Fibroblast of skin of right quadriceps (primary cell): ENCODE measurements around the gene FPGS.
A peak's percentile ranks its signal among the peaks of the same experiment; 100 is the strongest.

Experiments
- DNase-seq: peaks from one replicate; pipeline ENCODE4 v3.0.0-alpha.2; 2013

FPGS gene

GRCh38 chr9:127790094-127790855 lies 12.4 kb upstream of the FPGS start:
- no peak for DNase-seq

GRCh38 chr9:127791085-127791484 lies 11.6 kb upstream of the FPGS start:
- DNase-seq, result no peak

GRCh38 chr9:127792417-127793031 lies 10.2 kb upstream of the FPGS start:
- DNase-seq, result no peak

- DNase-seq, result no peak
Observed at GRCh38 chr9:127793093-127793708, 9.5 kb upstream of the FPGS start.

- no peak for DNase-seq
Observed at GRCh38 chr9:127794001-127794791, 8.5 kb upstream of the FPGS start.

DNA sequence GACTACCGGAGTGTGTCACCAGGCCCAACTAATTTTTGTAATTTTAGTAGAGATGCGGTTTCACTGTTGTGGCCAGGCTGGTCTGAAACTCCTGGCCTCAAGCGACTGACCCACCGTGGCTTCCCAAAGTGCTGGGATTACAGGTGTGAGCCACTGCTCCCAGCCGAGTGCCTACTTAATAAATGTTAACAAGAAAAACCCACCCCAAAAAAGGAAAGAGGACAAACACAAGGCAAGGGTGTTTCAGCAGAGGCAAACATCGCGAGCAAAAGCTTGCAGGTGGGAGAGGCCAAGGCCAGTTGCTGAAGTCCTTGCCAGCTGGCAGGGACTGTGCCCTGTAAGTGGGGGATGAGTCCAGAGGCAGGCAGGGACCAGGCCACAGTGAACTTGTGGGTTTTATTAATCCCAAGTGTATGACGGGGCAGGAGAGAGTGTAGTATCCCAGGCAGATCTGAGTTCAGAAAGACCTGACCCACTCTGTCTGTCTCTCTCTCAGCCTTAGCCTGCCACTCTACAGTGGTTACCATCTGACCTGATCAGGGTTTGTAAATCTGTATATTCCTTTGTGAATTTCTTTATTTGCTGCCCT lies 6.4 kb upstream of the FPGS start:
- no peak for DNase-seq

GRCh38 chr9:127796852-127797370 lies 5.8 kb upstream of the FPGS start:
- DNase-seq, result no peak

GRCh38 chr9:127801955-127802575 lies 617 bp upstream of the FPGS start:
- DNase-seq, result peak; percentile 31

DNA sequence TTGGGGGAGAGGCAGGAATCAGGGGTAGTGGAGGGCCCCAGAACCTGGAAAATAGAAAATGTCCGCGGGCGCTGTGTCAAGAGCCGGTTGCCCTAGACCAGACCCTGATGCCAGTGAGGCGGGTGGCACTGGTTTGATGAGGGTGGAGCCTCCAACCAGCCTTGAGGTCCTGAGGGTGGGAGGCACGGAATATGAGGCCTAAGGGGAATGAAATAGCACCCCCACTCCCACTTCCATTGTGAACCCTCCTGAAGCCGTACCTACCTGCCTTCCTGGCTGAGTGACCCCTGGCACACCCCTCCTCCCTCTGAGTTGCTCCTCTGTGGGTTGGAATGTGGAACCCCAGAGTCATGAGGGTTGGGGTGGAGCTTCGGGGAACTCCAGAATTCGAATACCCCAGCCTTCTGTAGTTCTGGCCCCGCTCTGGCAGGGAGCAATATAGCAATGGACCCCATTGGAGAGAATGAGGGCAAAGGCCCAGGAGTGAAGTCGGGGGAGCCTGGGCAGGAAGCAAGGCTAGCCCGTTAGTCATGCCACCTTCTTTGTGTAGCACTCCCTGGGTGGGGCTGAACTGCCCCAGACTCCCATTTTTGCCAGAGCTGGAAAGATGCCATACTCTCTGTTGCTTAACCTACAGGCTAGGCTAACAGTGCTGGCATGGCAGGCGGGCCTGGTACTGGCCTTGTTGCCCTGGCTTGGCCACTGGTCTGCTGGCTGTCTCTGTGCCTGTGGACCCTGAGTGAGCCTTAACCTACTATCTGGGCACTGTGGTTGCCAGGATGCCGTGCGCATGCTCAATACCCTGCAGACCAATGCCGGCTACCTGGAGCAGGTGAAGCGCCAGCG lies 1.0 kb downstream of the FPGS start:
- peak; percentile 27 for DNase-seq

GRCh38 chr9:127805620-127806019 lies 2.9 kb downstream of the FPGS start:
- DNase-seq, result no peak

DNA sequence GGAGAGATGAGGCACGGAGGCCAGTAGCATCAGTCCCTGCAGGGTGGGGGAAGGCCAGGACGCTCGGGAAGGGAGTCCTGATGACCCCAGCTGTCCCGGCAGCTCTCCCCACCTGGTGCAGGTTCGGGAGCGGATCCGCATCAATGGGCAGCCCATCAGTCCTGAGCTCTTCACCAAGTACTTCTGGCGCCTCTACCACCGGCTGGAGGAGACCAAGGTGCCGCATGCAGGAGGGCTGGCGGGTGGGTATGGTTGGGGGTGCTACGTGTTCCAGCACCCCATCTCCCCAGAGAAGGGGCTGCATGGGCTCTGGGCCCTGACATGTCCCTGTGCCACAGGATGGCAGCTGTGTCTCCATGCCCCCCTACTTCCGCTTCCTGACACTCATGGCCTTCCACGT lies 4.2 kb downstream of the FPGS start:
- no peak for DNase-seq

- no peak for DNase-seq
Observed at GRCh38 chr9:127808347-127809001, 5.8 kb downstream of the FPGS start.

GRCh38 chr9:127809002-127809539 lies 6.4 kb downstream of the FPGS start:
- DNase-seq, result no peak

DNA sequence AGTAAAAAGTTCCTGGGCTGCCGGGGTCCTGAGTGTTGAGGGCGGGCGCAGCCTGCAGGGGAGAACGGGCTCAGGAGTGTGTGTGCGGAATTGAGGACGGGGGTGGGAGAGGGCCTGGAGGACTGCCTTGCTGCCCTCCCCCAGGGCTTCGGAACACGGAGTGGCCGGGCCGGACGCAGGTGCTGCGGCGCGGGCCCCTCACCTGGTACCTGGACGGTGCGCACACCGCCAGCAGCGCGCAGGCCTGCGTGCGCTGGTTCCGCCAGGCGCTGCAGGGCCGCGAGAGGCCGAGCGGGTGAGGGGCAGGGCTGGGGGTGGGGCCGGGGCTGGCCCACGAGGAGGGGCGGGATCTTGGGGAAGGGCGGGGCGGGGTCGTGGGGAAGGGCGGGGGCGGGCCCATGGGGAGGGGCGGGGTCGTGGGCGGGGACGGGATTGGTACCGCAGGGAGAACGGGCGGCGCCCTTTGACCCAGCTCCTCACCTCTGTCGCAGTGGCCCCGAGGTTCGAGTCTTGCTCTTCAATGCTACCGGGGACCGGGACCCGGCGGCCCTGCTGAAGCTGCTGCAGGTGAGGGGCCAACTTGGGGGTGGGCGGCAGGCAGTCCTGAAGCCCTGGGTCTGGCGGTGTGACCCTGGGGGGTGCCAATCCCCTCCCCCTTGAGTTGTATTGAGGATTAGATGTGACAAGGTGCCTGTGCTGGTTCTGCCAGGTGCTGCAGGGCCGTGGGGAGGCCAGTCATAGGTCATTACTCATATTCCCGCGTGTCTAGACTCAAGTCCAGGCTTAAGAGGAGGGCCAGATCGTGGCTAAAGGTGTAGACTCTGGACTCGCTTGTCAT lies 7.1 kb downstream of the FPGS start:
- peak; percentile 35 for DNase-seq

- no peak for DNase-seq
Observed at GRCh38 chr9:127810378-127811187, 7.9 kb downstream of the FPGS start.

DNA sequence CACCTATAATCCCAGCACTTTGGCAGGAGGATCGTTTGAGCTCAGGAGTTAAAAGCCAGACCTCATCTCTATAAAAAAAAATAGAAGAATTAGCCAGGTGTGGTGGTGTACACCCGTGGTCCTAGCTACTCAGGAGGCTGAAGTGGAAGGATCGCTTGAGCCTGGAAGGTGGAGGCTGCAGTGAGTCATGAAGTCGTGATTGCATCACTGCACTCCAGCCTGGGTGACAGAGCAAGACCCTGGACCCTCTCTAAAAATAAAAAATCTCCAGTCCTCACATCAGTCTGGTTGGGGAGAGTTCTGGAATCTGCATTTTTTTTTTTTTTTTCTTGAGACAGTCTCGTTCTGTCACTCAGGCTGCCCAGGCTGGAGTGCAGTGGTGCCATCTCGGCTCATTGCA lies 9.3 kb downstream of the FPGS start:
- no peak for DNase-seq

GRCh38 chr9:127812936-127813675 lies 10.4 kb downstream of the FPGS start:
- no peak for DNase-seq

- no peak for DNase-seq
Observed at GRCh38 chr9:127813686-127814226, 11.1 kb downstream of the FPGS start.
